ENCODE measurements around the gene BSND.

The BSND gene

DNA sequence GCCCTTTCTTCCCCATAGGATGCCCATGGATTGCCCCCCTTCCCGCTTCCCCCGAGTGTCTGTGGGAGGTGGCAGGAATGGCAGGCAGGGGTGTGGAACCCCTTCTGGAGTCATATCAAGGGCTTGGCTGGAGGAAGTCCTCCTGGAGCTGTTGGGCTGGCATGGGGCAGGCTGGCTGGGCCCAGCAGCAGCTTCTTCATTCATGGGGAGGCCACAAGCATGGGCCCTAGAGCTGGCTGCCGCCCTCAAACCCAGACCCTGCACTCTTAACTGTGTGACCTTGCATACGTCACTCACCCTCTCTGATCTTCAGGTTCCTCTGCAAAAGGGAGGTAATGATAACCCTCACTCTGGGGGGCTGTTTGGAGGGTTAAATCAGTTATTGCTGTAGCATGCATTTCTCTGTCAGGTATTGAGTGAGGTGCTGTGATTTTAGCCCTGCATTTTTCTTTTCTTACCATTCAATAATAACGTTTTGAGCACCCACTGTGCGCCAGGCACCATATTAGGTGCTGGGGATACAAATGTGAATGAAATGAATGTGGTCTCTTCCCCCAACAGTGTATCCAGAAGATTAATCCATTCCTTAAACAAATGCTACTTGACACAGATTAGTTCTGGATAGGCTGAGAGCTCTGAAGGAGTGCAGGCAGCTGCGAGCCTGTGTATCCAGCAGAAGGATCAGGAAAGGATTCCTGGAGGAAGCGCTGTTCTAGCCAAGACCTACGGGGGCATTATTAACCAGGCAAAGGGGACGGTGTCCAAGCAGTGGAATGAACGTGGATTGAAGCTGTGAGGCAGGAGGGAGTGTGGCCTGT is 49.9 kb downstream of the BSND start:
- DNase-seq (ENCODE audit: low read depth), result no peak

DNA sequence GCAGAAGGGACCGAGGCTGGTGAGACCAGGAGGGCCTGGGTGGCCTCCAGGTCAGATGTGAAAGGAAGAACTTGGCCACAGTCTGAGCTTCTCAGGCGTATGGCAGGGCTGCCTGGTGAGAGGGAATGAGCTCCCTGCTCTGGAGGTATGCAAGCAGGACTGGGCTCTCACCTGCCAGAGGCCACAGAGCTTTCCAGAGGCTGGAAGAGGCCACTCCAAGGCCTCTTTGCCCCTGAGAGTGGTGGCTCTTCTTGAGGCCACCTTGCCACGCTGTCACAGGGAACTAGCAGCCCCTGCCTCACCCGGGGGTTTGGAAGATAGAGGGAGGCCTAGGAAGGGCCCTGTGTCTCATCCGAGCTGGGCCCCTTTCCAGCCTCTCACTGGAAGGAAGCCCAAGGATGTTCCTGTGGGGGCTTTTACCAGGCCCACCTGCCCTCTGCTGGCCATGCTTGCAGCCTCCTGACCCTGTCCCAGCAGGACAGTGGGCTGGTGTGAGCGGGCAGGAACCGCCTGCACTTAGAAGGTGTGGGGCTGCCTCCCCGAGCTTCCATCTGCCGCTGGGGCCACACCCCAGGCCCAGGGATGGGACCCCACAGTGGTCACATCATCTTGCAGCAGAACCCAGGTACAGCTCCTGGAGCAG is 50.7 kb downstream of the BSND start:
- DNase-seq (ENCODE audit: low read depth), result no peak

DNA sequence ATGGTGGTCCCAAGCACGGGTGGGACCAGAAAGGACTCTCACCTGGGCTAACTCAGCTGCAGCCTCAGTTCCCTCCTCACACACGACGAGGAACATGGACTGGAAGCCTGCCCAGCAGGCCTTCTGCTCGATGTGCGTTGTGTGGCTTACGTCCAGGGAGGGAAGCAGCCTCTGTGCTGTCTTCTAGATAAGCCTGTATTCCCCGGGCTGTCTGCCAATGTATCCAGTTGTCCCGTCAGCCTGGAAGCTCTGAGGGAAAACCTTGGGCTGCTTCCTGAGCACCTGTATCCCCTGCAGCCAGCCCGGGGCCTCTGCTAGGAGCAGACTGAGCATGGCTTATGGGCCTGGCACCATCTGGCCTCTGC is 51.2 kb downstream of the BSND start:
- DNase-seq (ENCODE audit: low read depth), result no peak

DNA sequence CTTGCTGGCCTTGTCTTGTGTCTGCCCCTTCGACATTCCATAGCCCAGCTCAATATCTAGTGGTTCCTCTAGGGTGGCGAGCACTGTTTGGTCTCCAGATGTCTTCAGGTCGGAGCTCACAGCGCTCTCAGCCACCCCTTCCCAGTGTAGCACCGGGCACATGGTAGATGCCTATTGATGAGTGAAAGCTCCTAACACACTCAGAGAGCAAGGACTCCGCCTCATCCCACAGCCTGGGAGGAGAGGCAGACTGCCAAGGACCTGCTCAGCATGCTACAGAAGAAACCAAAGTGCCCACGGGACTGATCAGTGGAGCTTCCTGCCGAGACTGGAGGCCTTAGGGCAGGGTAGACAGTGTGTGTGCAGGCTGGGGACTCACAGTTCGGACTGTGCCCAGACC is 51.5 kb downstream of the BSND start:
- DNase-seq (ENCODE audit: low read depth), result no peak

DNA sequence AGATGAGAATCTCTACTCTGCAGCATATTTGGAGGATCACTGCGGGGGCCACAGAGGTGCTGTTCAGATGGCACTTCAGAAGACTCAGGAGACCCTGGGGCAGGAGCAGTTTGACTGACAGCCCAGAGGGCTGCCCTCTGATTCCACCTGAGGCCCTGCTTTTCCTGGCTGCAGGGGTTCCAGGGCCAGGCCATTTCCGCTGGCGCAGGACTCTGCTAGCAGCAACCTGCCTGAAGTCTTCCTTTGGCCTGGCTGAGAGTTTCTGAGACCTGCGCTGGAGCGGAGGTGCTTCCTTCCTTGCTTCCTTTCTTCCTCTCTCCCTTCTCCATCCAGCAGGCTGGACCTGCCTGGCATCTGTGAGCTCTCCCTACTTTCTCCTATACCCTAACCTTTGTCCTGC is 52.4 kb downstream of the BSND start:
- DNase-seq (ENCODE audit: low read depth), result no peak

DNA sequence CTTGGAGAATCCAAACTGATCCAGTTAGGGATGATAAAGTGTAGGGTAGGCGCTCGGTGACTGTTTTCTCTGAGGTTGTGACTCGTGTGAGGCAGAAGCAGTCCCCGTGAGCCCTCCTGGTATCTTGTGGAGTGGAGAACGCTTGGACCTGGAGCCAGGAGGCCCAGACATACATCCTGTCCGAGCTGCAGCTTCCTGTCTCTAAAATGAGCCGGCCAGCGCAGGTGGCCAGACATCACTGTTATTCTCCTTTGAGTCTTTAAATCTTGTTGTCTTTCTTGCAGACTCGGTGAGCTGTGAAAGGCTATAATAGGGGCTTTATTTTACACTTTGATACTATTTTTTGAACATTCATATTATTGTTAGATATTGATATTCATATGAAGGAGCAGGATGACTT is 52.9 kb downstream of the BSND start:
- DNase-seq (ENCODE audit: low read depth), result no peak

DNA sequence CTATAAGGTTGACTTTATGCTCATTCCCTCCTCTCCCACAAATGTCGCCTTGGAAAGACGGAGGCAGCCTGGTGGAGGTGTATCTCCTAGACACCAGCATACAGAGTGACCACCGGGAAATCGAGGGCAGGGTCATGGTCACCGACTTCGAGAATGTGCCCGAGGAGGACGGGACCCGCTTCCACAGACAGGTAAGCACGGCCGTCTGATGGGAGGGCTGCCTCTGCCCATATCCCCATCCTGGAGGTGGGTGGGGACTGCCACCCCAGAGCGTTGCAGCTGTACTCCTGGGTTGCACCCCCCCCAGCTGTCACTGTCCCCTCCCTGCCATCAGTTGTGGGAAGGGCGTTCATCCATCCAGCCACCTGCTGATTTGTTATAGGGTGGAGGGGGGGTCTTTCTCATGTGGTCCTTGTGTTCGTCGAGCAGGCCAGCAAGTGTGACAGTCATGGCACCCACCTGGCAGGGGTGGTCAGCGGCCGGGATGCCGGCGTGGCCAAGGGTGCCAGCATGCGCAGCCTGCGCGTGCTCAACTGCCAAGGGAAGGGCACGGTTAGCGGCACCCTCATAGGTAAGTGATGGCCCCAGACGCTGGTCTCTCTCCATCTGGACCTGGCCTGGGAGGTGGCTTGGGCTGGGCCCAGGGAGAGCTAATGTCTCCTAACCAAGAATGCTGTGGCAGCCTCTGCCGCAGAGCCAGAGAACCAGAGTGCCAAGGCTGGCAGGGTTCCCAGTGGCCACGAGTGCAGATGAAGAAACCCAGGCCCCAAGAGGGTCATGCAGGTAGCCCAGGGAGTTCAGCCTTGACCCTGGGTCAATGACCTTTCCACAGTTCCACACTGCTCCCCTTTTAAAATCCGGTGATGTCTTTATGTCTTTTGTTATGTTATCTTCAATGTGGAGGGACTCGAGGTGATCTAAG is 53.7 kb downstream of the BSND start:
- DNase-seq (ENCODE audit: low read depth), result no peak

DNA sequence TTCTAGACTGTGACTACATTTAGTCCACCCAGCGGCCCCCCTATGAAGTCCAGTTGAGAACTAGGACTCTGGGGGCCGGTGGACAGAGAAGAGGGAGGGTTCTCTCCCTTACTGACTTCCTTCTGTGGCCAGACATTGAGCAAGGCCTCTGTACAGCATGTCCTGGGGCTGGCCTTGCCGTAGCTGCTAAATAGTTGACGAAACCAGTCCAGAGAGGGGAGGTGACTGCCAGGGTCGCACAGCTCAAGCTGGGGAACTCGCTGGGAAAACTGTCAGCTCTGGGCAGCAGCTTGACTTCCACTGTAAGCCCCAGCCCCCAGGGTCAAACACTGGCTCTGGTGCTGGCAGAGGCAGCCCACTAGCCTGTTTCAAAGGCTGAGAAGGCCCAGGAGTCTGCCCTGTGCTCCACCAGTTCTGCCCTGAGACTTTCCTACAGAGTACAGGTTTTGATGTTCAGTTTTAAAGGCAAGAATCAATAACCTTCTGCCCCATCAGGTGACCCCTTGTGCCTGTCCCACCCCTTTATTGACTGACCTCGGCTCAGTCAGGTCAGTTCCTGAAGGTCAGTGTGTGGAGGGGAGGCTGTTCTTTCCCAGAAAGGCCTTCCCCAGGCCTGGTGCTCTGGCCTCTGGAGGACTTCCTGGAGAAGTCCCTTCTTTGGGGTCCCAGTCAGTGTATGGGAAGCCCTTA is 54.7 kb downstream of the BSND start:
- DNase-seq (ENCODE audit: low read depth), result no peak

DNA sequence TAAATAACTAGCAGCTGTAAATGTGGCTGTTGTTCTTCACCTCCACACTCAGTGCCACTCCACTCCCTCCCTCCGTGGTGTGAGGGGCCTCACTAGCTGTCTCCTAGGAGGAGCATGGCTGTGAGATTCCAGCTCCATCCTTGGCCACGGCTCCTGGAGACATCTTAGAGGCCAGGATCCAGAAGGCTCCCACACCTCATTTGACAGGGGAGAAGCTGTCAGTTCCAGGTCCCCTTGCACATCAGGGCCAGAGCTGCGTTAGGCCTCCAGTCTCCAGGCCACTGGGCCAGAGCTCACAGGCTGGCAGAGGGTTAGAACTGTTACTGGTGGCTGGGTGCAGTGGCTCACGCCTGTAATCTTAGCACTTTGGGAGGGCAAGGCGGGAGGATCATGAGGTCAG is 55.7 kb downstream of the BSND start:
- DNase-seq (ENCODE audit: low read depth), result no peak

DNA sequence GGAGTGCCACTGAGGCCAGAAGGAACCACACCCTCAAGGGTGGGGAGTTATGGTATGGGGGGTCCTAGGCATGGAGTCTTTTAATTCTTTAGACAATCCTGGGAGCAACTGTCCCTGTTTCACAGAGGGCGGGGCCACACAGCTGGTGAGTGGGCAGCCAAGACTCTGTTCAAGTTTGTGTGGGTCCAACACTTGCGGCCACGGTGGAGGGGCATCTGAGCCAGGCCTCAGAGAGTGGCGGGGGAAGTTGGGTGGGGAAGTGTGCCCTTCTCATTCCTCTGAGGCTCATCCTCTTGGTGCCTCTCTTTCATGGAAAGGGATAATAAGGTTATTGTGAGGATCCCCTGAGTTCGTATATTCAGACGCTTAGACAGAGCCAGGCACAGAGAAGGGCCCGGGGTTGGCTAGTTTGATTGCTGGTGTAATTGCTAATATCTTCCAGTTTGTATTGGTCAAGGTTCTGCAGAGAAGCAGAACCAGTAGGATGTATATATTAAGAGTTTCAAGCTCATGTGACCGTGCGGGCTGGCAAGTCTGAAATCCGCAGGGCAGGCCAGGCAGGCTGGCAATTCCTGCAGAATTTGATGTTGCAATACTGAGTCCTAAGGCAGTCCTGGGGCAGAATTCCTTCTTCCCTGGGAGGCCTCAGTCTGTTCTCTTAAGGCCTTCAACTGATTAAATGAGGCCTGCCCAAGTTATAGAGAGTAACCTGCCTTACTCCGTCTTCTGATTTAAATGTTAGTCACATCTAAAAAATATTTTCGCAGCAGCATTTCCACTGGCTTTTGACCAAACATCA is 56.5 kb downstream of the BSND start:
- no peak for DNase-seq (ENCODE audit: low read depth)

DNA sequence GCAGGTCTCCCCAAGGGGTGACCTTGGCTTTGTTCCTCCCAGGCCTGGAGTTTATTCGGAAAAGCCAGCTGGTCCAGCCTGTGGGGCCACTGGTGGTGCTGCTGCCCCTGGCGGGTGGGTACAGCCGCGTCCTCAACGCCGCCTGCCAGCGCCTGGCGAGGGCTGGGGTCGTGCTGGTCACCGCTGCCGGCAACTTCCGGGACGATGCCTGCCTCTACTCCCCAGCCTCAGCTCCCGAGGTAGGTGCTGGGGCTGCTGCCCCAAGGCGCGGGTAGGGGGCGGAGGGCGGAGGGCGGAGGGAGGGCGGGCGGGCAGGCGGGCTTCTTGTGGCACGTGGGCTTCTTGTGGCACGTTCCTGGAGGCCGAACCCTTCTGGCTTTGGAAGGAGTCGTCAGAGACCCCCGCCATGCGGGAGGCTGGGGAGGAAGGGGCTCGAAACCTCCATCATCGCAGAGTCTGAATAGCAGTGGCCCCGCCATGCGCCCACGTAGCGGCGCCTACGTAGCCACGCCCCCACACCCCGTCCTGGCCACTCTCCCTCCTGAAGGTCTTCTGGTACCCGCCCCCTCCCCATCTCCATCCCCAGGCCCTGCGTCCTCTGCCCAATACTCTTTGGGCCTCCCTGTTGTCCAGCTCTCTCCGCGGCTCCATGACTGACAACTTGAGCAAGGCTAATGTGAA is 57.4 kb downstream of the BSND start:
- no peak for DNase-seq (ENCODE audit: low read depth)

DNA sequence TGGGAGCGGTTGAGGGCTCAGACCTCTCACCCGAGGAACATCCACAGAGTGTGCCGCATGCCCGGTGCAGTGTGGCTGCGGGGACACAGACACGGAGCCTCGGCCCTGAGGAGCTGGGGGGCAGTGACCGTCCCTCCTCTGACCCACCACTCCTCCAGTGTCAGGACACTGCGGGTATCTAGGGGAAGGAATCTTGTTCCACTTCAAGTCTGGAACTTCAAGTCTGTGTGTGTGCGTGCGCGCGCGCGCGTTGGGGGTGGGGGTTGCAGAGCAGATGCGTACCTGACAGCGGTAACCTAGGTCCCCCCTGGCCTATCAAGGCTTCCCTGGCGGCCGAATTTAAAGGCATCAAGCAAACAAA is 57.9 kb downstream of the BSND start:
- DNase-seq (ENCODE audit: low read depth), result no peak

DNA sequence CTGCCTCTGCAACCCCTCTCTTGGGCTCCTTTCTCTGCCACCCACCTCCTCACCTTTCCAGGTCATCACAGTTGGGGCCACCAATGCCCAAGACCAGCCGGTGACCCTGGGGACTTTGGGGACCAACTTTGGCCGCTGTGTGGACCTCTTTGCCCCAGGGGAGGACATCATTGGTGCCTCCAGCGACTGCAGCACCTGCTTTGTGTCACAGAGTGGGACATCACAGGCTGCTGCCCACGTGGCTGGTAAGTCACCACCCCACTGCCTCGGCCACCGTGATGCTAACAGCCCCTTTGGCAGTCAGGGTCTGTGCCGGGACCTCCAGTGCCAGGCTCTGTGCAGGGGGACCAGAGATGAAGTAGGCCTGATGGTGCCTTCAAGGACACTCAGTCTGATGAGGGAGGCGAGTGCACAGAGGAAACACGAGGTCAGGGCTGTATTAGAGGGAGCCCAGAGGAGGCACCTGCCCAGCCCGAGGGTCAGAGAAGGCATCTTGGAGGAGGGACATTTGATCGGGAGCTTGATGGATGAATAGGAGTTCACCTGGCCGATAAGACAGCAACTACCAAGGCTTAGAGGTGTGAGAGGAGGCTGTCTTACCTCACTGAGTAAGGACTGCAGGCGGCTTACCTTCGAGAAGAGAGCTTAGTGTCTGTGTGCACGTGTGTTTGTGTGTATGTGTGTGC is 58.7 kb downstream of the BSND start:
- no peak for DNase-seq (ENCODE audit: low read depth)

DNA sequence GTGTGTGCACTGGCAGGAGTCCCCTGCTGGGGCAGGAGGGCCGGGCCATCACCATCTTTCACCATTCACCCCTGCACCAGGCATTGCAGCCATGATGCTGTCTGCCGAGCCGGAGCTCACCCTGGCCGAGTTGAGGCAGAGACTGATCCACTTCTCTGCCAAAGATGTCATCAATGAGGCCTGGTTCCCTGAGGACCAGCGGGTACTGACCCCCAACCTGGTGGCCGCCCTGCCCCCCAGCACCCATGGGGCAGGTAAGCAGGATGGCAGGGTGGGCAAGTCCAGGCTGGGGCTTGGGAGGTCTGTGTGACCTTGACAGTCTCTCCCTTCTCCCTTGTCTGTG is 59.2 kb downstream of the BSND start:
- no peak for DNase-seq (ENCODE audit: low read depth)

DNA sequence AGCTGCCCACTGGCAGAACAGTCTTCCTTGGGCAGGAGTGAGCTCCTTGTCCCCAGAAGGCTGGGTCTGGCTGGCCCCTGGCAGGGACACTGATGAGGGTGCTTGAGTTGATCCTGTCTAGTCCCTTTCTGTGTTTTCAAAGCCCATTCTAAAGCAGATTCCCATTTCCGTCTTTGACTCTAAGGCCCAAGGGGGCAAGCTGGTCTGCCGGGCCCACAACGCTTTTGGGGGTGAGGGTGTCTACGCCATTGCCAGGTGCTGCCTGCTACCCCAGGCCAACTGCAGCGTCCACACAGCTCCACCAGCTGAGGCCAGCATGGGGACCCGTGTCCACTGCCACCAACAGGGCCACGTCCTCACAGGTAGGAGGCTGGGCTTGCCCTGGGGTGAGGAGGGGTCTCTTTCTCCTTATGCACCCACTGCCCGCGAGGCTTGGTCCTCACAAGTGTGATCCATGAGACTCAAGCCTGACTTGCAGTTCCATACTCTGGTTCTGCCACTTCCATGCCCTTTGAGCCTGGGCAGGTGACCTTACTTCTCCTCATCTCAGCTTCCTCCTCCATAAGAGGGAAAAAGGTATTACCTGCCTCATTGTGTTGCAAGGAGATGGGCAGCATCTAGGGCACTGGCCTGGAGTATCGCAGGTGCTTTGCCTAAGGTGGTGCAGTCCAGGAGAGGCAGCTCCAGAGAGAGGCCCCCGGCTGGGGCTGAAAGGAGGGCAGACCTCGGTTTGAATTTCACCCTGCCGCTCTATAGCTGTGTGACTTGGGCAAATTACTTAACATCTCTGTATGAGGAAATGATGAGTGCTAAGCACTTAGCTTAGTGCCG is 60.8 kb downstream of the BSND start:
- no peak for DNase-seq (ENCODE audit: low read depth)

DNA sequence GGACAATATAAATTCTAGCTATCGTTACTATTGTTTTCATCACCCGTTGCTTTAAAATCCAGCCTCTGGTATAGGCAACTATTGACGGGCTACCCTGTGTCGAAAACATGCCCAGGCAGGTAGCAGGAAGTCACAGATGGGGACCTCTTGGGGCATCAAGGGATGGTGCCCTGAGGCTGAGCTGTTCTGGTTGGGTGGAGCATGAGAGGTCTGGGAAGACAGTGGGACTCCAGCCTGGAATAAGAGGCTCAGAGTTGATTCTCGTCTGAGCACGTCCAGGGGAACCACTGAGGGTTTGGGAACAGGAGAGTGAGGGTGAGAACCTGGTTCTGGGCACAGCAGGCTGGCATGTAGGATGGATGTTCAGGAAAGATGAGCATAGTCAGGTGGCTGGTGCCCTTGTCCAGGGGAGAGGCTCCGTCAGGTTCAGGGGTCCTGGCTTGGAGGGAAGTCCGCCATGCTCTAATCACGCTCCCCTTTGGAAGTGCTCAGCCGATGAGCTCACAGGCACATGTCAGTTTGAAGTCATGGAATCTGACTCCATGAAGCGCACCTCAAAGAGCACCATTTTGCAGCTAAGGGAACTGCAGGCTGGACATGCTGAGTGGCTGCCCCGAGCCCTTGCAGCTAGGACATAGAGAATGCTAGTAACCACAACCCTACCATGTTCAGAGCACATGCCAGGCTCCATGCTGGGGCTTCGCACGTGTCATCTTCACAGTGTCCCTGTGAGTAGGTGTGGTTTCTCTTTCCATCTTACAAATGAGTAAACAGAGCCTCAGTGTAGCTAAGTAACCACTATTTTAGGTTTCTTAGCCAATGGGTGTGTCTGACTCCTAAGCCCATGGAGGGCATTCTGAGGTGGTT is 61.6 kb downstream of the BSND start:
- no peak for DNase-seq (ENCODE audit: low read depth)

DNA sequence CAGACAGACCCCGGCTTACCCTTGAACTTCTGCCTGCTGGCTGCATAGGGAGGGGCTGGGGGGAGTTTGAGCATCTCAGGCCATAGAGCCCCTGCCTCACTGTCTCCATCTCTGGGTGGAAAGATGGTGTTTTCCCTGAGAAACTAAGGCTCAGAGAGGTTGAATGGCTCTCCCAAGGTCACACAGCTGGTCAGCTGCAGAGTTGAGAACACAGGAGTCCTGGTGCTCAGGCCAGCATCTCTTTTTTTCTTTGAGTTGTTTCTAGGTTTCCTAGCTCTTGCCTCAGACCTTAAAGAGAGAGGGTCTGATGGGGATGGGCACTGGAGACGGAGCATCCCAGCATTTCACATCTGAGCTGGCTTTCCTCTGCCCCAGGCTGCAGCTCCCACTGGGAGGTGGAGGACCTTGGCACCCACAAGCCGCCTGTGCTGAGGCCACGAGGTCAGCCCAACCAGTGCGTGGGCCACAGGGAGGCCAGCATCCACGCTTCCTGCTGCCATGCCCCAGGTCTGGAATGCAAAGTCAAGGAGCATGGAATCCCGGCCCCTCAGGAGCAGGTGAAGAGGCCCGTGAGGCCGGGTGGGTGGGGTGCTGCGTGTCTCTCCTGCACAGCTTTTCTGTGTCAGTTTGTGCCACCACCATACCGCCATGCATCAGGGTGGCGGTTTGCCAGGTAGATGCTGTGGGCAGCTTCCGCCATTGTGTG is 62.4 kb downstream of the BSND start:
- no peak for DNase-seq (ENCODE audit: low read depth)
